ENCODE results near the gene NFKBIB. TPM values are rescaled to one million over a fixed set of nuclear protein-coding genes. Genes with fewer than 3 reads are reported as not detected.

The NFKBIB gene
- total and polyA plus RNA-seq, 2 of the 13 experiments (the other 11 are each of a cell fraction or from before 2014, with no cell fraction given): 8.6 to 14.9 TPM

DNA sequence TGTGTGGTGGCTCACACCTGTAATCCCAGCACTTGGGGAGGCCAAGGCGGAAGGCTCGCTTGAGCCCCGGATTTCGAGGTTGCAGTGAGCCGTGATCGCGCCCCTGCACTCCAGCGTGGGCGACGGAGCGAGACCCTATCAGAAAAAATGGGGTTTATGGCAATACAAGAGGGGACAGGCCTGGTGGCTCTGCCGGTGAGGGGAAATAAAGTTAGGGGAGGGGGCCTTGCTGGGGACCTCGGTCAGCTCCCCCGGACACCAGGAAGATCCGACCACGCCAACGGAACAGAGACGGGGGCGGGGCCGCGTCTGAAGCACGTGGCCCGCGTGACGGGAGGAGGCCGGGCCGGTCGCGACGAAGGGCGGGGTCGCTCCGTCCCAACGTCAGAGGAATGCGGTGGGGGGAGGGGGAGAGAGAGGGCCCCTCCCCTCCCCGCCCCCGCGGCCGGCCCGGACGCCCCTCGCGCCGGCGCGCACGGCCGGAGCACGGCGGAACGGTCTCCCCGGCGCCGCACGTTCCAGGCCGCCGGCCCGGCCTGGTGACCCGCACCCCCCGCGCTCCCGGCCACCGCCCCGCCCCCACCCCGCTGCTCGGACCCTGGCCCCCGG lies 48.0 kb upstream of the NFKBIB start (continued):
- TF ChIP-seq, protein P1, sequence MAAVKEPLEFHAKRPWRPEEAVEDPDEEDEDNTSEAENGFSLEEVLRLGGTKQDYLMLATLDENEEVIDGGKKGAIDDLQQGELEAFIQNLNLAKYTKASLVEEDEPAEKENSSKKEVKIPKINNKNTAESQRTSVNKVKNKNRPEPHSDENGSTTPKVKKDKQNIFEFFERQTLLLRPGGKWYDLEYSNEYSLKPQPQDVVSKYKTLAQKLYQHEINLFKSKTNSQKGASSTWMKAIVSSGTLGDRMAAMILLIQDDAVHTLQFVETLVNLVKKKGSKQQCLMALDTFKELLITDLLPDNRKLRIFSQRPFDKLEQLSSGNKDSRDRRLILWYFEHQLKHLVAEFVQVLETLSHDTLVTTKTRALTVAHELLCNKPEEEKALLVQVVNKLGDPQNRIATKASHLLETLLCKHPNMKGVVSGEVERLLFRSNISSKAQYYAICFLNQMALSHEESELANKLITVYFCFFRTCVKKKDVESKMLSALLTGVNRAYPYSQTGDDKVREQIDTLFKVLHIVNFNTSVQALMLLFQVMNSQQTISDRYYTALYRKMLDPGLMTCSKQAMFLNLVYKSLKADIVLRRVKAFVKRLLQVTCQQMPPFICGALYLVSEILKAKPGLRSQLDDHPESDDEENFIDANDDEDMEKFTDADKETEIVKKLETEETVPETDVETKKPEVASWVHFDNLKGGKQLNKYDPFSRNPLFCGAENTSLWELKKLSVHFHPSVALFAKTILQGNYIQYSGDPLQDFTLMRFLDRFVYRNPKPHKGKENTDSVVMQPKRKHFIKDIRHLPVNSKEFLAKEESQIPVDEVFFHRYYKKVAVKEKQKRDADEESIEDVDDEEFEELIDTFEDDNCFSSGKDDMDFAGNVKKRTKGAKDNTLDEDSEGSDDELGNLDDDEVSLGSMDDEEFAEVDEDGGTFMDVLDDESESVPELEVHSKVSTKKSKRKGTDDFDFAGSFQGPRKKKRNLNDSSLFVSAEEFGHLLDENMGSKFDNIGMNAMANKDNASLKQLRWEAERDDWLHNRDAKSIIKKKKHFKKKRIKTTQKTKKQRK (IDR thresholded peaks at IDR 0.05; ENCODE audit: low read length): no peak
- TF ChIP-seq ZNF713 (CRISPR knock-in tag; IDR thresholded peaks at IDR 0.05): no peak
- TF ChIP-seq FOXO1 (CRISPR knock-in tag; IDR thresholded peaks at IDR 0.05): no peak
- TF ChIP-seq CBX1 (IDR thresholded peaks at IDR 0.05; ENCODE audit: low read depth): no peak
- TF ChIP-seq, protein P2, sequence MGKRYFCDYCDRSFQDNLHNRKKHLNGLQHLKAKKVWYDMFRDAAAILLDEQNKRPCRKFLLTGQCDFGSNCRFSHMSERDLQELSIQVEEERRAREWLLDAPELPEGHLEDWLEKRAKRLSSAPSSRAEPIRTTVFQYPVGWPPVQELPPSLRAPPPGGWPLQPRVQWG (CRISPR knock-in tag; IDR thresholded peaks at IDR 0.05; ENCODE audit: borderline replicate concordance, low read depth): no peak
- TF ChIP-seq, protein P3, sequence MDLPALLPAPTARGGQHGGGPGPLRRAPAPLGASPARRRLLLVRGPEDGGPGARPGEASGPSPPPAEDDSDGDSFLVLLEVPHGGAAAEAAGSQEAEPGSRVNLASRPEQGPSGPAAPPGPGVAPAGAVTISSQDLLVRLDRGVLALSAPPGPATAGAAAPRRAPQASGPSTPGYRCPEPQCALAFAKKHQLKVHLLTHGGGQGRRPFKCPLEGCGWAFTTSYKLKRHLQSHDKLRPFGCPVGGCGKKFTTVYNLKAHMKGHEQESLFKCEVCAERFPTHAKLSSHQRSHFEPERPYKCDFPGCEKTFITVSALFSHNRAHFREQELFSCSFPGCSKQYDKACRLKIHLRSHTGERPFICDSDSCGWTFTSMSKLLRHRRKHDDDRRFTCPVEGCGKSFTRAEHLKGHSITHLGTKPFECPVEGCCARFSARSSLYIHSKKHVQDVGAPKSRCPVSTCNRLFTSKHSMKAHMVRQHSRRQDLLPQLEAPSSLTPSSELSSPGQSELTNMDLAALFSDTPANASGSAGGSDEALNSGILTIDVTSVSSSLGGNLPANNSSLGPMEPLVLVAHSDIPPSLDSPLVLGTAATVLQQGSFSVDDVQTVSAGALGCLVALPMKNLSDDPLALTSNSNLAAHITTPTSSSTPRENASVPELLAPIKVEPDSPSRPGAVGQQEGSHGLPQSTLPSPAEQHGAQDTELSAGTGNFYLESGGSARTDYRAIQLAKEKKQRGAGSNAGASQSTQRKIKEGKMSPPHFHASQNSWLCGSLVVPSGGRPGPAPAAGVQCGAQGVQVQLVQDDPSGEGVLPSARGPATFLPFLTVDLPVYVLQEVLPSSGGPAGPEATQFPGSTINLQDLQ (CRISPR knock-in tag; IDR thresholded peaks at IDR 0.05): no peak
- TF ChIP-seq ASH2L (IDR thresholded peaks at IDR 0.05; ENCODE audit: insufficient read length, low read depth, low read length): peak; percentile 14
- TF ChIP-seq ZNF777 (CRISPR knock-in tag; IDR thresholded peaks at IDR 0.05): no peak; the same call in 1 of the 2 replicates
- peak; percentile 55; the same call in 1 of the 2 replicates for TF ChIP-seq ZBTB38 (CRISPR knock-in tag; IDR thresholded peaks at IDR 0.05)
- TF ChIP-seq, protein P4, sequence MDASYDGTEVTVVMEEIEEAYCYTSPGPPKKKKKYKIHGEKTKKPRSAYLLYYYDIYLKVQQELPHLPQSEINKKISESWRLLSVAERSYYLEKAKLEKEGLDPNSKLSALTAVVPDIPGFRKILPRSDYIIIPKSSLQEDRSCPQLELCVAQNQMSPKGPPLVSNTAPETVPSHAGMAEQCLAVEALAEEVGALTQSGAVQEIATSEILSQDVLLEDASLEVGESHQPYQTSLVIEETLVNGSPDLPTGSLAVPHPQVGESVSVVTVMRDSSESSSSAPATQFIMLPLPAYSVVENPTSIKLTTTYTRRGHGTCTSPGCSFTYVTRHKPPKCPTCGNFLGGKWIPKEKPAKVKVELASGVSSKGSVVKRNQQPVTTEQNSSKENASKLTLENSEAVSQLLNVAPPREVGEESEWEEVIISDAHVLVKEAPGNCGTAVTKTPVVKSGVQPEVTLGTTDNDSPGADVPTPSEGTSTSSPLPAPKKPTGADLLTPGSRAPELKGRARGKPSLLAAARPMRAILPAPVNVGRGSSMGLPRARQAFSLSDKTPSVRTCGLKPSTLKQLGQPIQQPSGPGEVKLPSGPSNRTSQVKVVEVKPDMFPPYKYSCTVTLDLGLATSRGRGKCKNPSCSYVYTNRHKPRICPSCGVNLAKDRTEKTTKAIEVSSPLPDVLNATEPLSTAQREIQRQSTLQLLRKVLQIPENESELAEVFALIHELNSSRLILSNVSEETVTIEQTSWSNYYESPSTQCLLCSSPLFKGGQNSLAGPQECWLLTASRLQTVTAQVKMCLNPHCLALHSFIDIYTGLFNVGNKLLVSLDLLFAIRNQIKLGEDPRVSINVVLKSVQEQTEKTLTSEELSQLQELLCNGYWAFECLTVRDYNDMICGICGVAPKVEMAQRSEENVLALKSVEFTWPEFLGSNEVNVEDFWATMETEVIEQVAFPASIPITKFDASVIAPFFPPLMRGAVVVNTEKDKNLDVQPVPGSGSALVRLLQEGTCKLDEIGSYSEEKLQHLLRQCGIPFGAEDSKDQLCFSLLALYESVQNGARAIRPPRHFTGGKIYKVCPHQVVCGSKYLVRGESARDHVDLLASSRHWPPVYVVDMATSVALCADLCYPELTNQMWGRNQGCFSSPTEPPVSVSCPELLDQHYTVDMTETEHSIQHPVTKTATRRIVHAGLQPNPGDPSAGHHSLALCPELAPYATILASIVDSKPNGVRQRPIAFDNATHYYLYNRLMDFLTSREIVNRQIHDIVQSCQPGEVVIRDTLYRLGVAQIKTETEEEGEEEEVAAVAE (CRISPR knock-in tag; IDR thresholded peaks at IDR 0.05; ENCODE audit: borderline replicate concordance): no peak
- TF ChIP-seq BRD4 (CRISPR knock-in tag; IDR thresholded peaks at IDR 0.05): peak; percentile 62; the same call in 1 of the 2 replicates
- no peak for TF ChIP-seq U2AF2 (IDR thresholded peaks at IDR 0.05; ENCODE audit: low read depth, low read length)
- TF ChIP-seq, protein P5, sequence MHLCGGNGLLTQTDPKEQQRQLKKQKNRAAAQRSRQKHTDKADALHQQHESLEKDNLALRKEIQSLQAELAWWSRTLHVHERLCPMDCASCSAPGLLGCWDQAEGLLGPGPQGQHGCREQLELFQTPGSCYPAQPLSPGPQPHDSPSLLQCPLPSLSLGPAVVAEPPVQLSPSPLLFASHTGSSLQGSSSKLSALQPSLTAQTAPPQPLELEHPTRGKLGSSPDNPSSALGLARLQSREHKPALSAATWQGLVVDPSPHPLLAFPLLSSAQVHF (CRISPR knock-in tag; IDR thresholded peaks at IDR 0.05): no peak; the same call in 1 of the 2 replicates
- no peak; the same call in 1 of the 2 replicates for TF ChIP-seq SAFB2 (CRISPR knock-in tag; IDR thresholded peaks at IDR 0.05; ENCODE audit: borderline replicate concordance, low read depth)
- TF ChIP-seq HOXA9 (CRISPR knock-in tag; IDR thresholded peaks at IDR 0.05; ENCODE audit: borderline replicate concordance): peak; percentile 57; the same call in 1 of the 2 replicates
- TF ChIP-seq, protein P6, sequence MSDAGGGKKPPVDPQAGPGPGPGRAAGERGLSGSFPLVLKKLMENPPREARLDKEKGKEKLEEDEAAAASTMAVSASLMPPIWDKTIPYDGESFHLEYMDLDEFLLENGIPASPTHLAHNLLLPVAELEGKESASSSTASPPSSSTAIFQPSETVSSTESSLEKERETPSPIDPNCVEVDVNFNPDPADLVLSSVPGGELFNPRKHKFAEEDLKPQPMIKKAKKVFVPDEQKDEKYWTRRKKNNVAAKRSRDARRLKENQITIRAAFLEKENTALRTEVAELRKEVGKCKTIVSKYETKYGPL (CRISPR knock-in tag; IDR thresholded peaks at IDR 0.05): 0 out of 2 replicates have a peak, but pooled peaks have one; percentile 38
